ENCODE results near the gene SOX8. TPM values are rescaled to one million over a fixed set of nuclear protein-coding genes. Genes with fewer than 3 reads are reported as not detected.

SOX8 gene
- total and polyA plus RNA-seq, 9 donors: 0.08 to 0.52 (median 0.32) TPM

GRCh38 chr16:984121-984694 lies 2.6 kb downstream of the SOX8 start:
- intact Hi-C loops (cut with DNase I): no loop called here
- no peak for DNase-seq
- Histone ChIP-seq H3K4me1 (ENCODE audit: insufficient read depth) (peaks cover 6% of the 10 kb centered on the region), H3K27me3 (peaks cover 16% of the 10 kb centered on the region), H3K27ac (no peak overlapping the region), H3K9me3 (no peaks in the 10 kb centered on the region), H3K36me3 (no peaks in the 10 kb centered on the region), H3K4me3 (no peak overlapping the region)
- no peak for TF ChIP-seq POLR2A (IDR thresholded peaks at IDR 0.05)
- TF ChIP-seq CTCF (IDR thresholded peaks at IDR 0.05): no peak
- no peak for TF ChIP-seq EP300 (IDR thresholded peaks at IDR 0.05)
- 81 to 87% (median 84%) methylated on average over 19 to 22 of the region's 22 CpGs for WGBS, 3 donors

GRCh38 chr16:984736-985636 lies 3.4 kb downstream of the SOX8 start:
- WGBS, 3 donors: 91 to 93% (median 91%) methylated on average over 76 to 78 of the region's 78 CpGs
- Histone ChIP-seq H3K36me3 (no peaks in the 10 kb centered on the region), H3K9me3 (no peaks in the 10 kb centered on the region), H3K27me3 (peaks cover 16% of the 10 kb centered on the region), H3K4me3 (no peak overlapping the region), H3K4me1 (ENCODE audit: insufficient read depth) (peaks cover 6% of the 10 kb centered on the region), H3K27ac (no peak overlapping the region)
- no peak for DNase-seq
- no peak for TF ChIP-seq CTCF (IDR thresholded peaks at IDR 0.05)
- TF ChIP-seq EP300 (IDR thresholded peaks at IDR 0.05): no peak
- no peak for TF ChIP-seq POLR2A (IDR thresholded peaks at IDR 0.05)
- intact Hi-C loops (cut with DNase I): no loop called here

GRCh38 chr16:985646-986400 lies 4.3 kb downstream of the SOX8 start:
- Histone ChIP-seq H3K4me3 (no peak overlapping the region), H3K27ac (no peak overlapping the region), H3K4me1 (ENCODE audit: insufficient read depth) (no peaks in the 10 kb centered on the region), H3K36me3 (no peaks in the 10 kb centered on the region), H3K9me3 (no peaks in the 10 kb centered on the region), H3K27me3 (peaks cover 12% of the 10 kb centered on the region)
- WGBS, 3 donors: 63 to 74% (median 72%) methylated on average over 29 to 32 of the region's 32 CpGs
- TF ChIP-seq CTCF (IDR thresholded peaks at IDR 0.05) (no peak), EP300 (IDR thresholded peaks at IDR 0.05) (no peak), POLR2A (IDR thresholded peaks at IDR 0.05) (no peak)
- intact Hi-C loops (cut with DNase I): no loop called here
- DNase-seq: no peak

- no peak overlapping the region for H3K4me3 ChIP-seq
- DNase-seq: no peak
- TF ChIP-seq CTCF (IDR thresholded peaks at IDR 0.05) (no peak), POLR2A (IDR thresholded peaks at IDR 0.05) (no peak), EP300 (IDR thresholded peaks at IDR 0.05) (no peak)
- H3K27ac ChIP-seq: no peak overlapping the region
- no peaks in the 10 kb centered on the region for H3K9me3 ChIP-seq
- 78 to 87% (median 79%) methylated on average over 8 of the region's 8 CpGs for WGBS, 3 donors
- H3K27me3 ChIP-seq: peaks cover 12% of the 10 kb centered on the region
- no peaks in the 10 kb centered on the region for H3K36me3 ChIP-seq
- intact Hi-C loops (cut with DNase I): no loop called here
- no peaks in the 10 kb centered on the region for H3K4me1 ChIP-seq (ENCODE audit: insufficient read depth)
These were observed 4.8 kb downstream of the SOX8 start for GRCh38 chr16:986411-986810.
